Duodenal mucosa (tissue), 2 donors: ENCODE measurements around the gene CD46.
A peak's percentile ranks its signal among the peaks of the same experiment; 100 is the strongest.
"Not testable (repeated sequence)": the region's sequence is repeated elsewhere in the genome, so short reads cannot be mapped to it uniquely, and the experiment has no call there.

Experiments used
- H3K27ac ChIP-seq: one replicate; pipeline ENCODE4 v1.7.0; 2013; ENCODE audit warnings: low read depth, low read length
- H3K27me3 ChIP-seq, 2 donors: one replicate each; pipeline ENCODE4 v1.7.0; 2013; ENCODE audit warnings: low read length in 2 of 2, control low read depth in 1 of 2; ENCODE audit not compliant: insufficient read depth in 2 of 2, control insufficient read depth in 1 of 2
- H3K36me3 ChIP-seq, 2 donors: one replicate each; pipeline ENCODE4 v1.7.0; 2013; ENCODE audit warnings: low read length in 2 of 2, control low read depth in 1 of 2; ENCODE audit not compliant: insufficient read depth in 2 of 2, control insufficient read depth in 1 of 2
- H3K4me1 ChIP-seq, 2 donors: one replicate each; pipeline ENCODE4 v1.7.0; 2013; ENCODE audit warnings: low read length in 2 of 2, control low read depth in 1 of 2; ENCODE audit not compliant: insufficient read depth in 2 of 2, control insufficient read depth in 1 of 2
- H3K4me3 ChIP-seq, 2 donors: one replicate each; pipeline ENCODE4 v1.7.0; 2013; ENCODE audit warnings: low read length in 2 of 2, low read depth in 1 of 2
- H3K9ac ChIP-seq, 2 donors: one replicate each; pipeline ENCODE4 v1.7.0; 2013; ENCODE audit warnings: low read length in 2 of 2, low read depth in 1 of 2
- H3K9me3 ChIP-seq, 2 donors: one replicate each; pipeline ENCODE4 v1.7.0; 2013; ENCODE audit warnings: low read length in 2 of 2, control low read depth in 1 of 2; ENCODE audit not compliant: control insufficient read depth in 1 of 2

The CD46 gene

DNA sequence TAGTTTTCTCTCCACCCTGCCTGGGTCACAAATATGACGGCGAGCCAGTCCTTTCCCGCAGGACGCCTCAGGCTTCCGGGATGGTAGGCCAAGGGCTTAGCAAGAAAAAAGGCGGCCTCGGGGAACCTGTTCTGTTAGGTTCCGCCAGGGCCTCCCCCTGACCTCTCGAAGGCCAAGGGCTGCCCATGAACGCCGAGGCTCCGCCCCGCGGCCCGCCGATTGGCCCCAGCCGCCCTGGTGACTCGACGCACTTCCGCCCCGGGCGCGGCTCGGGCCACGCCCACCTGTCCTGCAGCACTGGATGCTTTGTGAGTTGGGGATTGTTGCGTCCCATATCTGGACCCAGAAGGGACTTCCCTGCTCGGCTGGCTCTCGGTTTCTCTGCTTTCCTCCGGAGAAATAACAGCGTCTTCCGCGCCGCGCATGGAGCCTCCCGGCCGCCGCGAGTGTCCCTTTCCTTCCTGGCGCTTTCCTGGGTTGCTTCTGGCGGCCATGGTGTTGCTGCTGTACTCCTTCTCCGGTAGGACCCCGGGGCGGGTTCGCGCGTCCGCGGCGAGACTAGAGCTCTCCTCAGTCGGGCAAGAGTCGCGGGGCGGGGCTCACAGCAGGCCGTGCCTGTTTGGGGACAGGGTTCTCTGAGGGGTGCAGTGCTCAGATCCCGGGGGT lies at the start of gene CD46:
TSS of gene CD46 (plus strand) at position 265 of the 666 bp plus-strand sequence. CDS start at position 424, 159 bp downstream.
- Histone ChIP-seq H3K9me3 (no peaks in the 10 kb centered on the region), H3K27ac (peak within 1 kb of the TSS; percentile 90), H3K4me3 (peak within 1 kb of the TSS; percentile 91 to 92), H3K27me3 (no peaks in the 10 kb centered on the region), H3K4me1 (peaks cover 44 to 48% of the 10 kb centered on the region in 2 donors), H3K9ac (peak within 1 kb of the TSS; percentile 88 to 96), H3K36me3 (peaks cover 0 to under 1% of the 10 kb centered on the region in 2 donors)

DNA sequence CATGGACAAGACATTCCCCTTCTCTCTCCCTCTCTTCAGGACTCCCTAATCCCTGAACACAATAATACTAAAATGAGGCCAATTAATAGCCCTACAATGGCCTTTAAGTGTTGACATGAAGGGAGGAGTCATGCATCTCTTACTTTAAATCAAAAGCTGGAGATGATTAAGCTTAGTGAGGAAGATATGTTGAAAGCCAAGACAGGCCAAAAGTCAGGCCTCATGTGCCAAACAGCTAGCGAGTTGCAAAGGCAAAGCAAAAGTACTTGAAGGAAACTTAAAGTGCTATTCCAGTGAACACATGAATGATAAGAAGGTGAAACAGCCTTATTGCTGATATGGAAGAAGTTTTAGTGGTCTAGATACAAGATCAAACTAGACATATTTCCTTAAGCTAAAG lies 49.5 kb upstream of the CD46 start:
- no peaks in the 10 kb centered on the region for H3K36me3 ChIP-seq
- peaks cover 0 to 10% of the 10 kb centered on the region in 2 donors for H3K4me1 ChIP-seq

DNA sequence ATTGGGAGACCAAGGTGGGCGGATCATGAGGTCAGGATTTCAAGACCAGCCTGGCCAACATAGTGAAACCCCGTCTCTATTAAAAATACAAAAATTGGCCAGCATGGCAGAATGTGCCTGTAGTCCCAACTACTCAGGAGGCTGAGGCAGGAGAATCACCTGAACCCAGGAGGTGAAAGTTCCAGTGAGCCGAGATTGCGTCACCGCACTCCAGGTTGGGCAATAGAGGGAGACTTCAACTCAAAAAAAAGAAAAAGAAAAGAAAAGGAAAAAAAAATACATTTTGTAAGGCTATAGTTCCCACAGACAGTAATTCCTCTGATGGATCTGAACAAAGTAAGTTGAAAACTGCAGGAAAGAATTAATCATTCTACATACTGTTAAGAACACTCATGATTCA lies 48.1 kb upstream of the CD46 start:
- no peaks in the 10 kb centered on the region for H3K9me3 ChIP-seq
- no peaks in the 10 kb centered on the region for H3K27me3 ChIP-seq
- H3K36me3 ChIP-seq, result no peaks in the 10 kb centered on the region
- H3K27ac ChIP-seq, result no peak overlapping the region
- H3K4me3 ChIP-seq, result no peak overlapping the region
- H3K4me1 ChIP-seq, result peaks cover 0 to 10% of the 10 kb centered on the region in 2 donors
- H3K9ac ChIP-seq, result no peak overlapping the region

More for the DNA sequence above, 49.5 kb upstream of the CD46 start:
- H3K9me3 ChIP-seq, result no peaks in the 10 kb centered on the region
- H3K27ac ChIP-seq, result no peak overlapping the region
- H3K4me3 ChIP-seq, result no peak overlapping the region
- H3K9ac ChIP-seq, result no peak overlapping the region
- no peaks in the 10 kb centered on the region for H3K27me3 ChIP-seq

DNA sequence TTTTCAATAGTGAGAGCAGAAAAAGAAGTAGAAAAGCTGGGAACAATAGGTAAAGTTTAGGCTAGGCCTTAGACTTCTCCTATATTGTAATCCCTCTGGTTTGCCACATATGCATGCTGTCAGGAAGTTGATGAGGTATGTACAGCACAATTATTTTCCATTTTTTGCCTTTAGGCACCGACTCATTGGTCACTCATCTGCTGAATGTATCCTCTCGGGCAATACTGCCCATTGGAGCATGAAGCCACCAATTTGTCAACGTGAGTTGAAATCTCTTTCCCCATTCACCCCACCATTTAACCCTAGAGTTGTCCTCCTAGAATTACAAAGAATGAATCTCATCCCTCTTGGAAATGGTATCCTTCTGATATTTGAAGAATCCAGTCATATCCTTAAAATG lies 43.9 kb upstream of the CD46 start:
- not testable (repeated sequence) for H3K4me3 ChIP-seq, H3K36me3 ChIP-seq, H3K27ac ChIP-seq, H3K27me3 ChIP-seq, H3K9me3 ChIP-seq, H3K9ac ChIP-seq
- H3K4me1 ChIP-seq, result peaks cover 4 to 14% of the 10 kb centered on the region in 2 donors

DNA sequence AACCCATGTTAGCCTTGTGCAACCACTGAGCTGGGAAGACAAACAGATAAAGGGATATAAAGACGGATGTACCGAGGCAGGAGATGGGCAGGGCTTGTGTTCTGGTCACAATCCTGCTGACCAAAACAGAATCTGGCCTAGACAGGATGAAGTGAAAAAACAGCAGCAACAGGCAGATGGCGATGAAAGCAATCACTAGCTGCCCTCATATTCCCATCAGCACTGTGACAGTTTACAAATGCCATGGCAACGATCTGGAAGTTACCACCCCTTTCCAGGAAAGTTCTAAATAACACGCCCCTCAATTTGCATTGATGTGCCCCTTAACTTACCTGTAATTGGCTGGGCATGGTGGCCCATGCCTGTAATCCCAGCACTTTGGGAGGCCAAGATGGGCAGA lies 40.6 kb upstream of the CD46 start:
- H3K9ac ChIP-seq, result no peak overlapping the region
- peaks cover 4 to 17% of the 10 kb centered on the region in 2 donors for H3K4me1 ChIP-seq
- no peaks in the 10 kb centered on the region for H3K9me3 ChIP-seq
- no peak overlapping the region for H3K27ac ChIP-seq
- no peak overlapping the region for H3K4me3 ChIP-seq
- H3K36me3 ChIP-seq, result no peaks in the 10 kb centered on the region
- H3K27me3 ChIP-seq, result no peaks in the 10 kb centered on the region

DNA sequence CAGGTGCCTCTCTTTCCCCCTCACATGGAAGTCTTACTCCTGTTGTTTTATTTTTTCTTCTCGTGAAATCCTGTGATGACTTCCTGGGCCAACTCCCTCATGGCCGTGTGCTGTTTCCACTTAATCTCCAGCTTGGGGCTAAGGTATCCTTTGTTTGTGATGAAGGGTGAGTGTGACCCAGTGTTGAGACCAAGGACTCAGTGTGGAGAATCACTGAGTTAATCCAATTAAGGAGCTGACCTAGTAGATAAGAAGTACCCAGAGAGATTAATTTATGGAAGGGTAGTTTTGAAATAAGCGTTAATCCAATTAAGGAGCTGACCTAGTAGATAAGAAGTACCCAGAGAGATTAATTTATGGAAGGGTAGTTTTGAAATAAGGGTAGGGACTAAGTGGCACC lies 39.2 kb upstream of the CD46 start:
- H3K4me3 ChIP-seq, H3K36me3 ChIP-seq, H3K9me3 ChIP-seq, H3K9ac ChIP-seq, H3K27me3 ChIP-seq, H3K27ac ChIP-seq: not testable (repeated sequence)
- peaks cover 4 to 17% of the 10 kb centered on the region in 2 donors for H3K4me1 ChIP-seq

DNA sequence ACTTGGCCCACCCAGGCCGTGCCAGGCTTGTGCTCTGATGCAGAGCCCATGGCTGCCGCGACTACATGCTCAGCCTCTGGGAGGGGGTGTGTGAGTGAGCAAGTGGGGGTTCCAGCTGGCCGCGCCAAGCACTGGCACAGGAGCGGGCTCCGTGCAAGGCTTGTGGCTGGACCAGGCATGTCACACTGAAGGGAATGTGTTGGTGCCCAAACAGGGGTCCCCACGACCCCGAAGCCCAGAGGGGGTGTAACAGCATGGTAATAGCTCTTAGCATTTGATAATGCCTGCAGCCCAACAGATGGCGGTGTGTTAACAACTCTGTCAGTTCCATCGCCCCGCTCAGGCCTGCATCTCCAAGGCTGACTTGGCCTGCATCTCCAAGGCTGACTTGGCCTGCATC lies 38.3 kb upstream of the CD46 start:
- Histone ChIP-seq H3K27ac (no peak overlapping the region), H3K9ac (no peak overlapping the region), H3K9me3 (no peaks in the 10 kb centered on the region), H3K36me3 (no peaks in the 10 kb centered on the region), H3K4me3 (no peak overlapping the region), H3K27me3 (no peaks in the 10 kb centered on the region), H3K4me1 (peaks cover 4 to 17% of the 10 kb centered on the region in 2 donors)

DNA sequence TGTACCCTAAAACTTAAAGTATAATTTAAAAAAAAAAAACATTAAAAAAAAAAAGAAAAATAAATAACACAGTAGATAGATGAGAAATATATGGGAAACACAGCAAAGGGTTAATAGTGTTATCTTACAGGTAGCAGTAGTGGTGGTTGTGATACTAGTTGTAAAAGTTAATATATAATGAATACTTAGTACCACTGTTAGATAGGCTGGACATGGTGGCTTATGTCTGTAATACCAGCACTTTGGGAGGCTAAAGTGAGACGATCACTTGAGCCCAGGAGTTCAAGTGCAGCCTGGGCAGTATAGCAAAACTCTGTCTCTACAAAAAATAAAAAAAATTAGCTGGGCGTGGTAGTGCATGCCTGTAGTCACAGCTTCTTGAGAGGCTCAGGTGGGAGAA lies 32.6 kb upstream of the CD46 start:
- Histone ChIP-seq H3K4me1 (peaks cover 0 to 4% of the 10 kb centered on the region in 2 donors), H3K9ac (no peak overlapping the region), H3K27ac (no peak overlapping the region), H3K9me3 (no peaks in the 10 kb centered on the region), H3K4me3 (no peak overlapping the region), H3K27me3 (no peaks in the 10 kb centered on the region), H3K36me3 (no peaks in the 10 kb centered on the region)

DNA sequence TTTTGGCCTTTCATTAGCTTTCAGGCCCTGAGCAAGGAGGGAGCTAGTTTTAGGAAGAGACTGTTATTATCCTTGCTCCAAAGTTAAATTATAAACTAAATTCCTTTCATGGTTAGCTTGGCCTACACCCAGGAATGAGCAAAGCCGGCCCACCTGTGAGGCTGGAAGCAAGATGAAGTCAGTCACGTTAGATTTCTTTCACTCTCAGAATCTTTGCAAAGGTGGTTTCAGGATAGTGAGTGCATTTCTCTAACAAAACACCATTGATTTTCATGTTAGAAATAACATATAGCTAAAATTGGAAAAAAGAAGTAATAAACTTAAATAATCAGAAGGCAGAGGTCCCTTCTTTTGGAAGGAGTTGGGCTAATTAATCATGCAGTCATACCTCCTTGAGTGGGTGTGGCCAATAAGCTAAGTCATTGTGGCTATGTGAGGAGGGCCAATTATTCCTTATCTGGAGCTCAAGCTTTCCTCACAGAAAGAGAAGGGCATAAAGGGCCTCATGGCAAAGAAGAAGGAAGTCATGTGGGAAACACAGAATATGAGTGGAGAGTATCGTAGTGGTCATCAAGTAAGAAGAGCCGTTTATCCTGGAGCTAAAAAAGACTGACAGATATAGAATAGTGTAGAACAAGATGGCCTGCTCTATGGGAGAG lies 23.5 kb upstream of the CD46 start:
- H3K4me3 ChIP-seq, H3K27ac ChIP-seq, H3K9ac ChIP-seq, H3K27me3 ChIP-seq, H3K9me3 ChIP-seq, H3K4me1 ChIP-seq, H3K36me3 ChIP-seq: not testable (repeated sequence)

DNA sequence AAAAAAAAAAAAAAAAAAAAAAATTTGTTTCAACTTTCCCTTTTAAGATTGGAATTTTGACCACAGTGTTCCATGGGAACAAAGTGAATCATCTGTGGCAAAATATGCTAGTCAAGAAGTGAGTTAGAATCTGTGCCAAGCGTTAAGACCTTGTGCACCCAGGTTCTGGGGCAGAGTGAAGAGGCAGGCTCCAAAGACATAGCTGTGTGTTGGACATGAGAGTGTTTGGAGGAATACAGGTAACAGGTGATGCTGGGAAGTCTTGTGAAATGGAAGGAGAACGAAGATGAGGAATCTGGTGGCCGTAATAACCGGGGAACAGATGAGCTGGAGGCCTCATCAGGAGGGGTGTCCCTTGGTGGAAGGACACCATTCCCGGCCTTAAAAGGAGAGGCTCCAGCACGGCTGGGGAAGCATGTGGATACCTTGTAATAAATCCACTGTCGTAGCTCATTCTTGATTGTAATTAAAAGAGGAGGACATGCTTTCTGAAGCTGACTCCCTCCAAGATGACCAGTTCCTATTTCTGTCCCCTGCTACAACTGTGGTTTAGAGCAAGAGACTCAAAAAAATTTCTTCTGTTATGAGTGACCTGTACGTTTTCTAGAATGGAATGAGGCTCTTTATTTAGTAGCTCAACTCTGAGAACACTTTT lies 14.2 kb upstream of the CD46 start:
- H3K9ac ChIP-seq, H3K27ac ChIP-seq, H3K4me1 ChIP-seq, H3K4me3 ChIP-seq, H3K9me3 ChIP-seq, H3K27me3 ChIP-seq, H3K36me3 ChIP-seq: not testable (repeated sequence)
